Stimulated activated CD4-positive, alpha-beta T cell treated with anti-CD3 and anti-CD28 coated beads, Interleukin-12 subunit alpha, Interleukin-12 subunit beta, amount 100 ng/mL, for 48 hours (primary cell): ENCODE data around the gene PRELID2.
"Not testable (repeated sequence)": the region's sequence is repeated elsewhere in the genome, so short reads cannot be mapped to it uniquely, and the experiment has no call there.

Experiments
- DNase-seq, 3 donors: peaks; one replicate each; pipeline ENCODE4 v3.0.0-alpha.2; 2020; ENCODE audit warnings: low read depth in 2 of 3, low spot score in 1 of 3

The PRELID2 gene

GRCh38 chr5:145798503-145798902 is 36.6 kb downstream of the PRELID2 start:
- DNase-seq: not testable (repeated sequence)

- no peak for DNase-seq
Observed at GRCh38 chr5:145797336-145797735, 37.8 kb downstream of the PRELID2 start.

- DNase-seq: no peak
Observed at GRCh38 chr5:145796318-145796717, 38.8 kb downstream of the PRELID2 start.

- no peak for DNase-seq
Observed at GRCh38 chr5:145793574-145793973, 41.6 kb downstream of the PRELID2 start.

- no peak for DNase-seq
Observed at GRCh38 chr5:145792840-145793239, 42.3 kb downstream of the PRELID2 start.

- no peak for DNase-seq
Observed at GRCh38 chr5:145791866-145792265, 43.3 kb downstream of the PRELID2 start.

- no peak for DNase-seq
Observed at GRCh38 chr5:145787996-145788395, 47.1 kb downstream of the PRELID2 start.

- no peak for DNase-seq
Observed at GRCh38 chr5:145787507-145787906, 47.6 kb downstream of the PRELID2 start.

GRCh38 chr5:145787001-145787400 is 48.1 kb downstream of the PRELID2 start:
- no peak for DNase-seq

GRCh38 chr5:145780982-145781381 is 54.2 kb downstream of the PRELID2 start:
- no peak for DNase-seq

- DNase-seq: no peak
Observed at GRCh38 chr5:145778144-145778900, 56.8 kb downstream of the PRELID2 start.

- no peak for DNase-seq
Observed at GRCh38 chr5:145777445-145778063, 57.6 kb downstream of the PRELID2 start.

- no peak for DNase-seq
Observed at GRCh38 chr5:145776886-145777285, 58.3 kb downstream of the PRELID2 start.

GRCh38 chr5:145775893-145776444 is 59.2 kb downstream of the PRELID2 start:
- DNase-seq: no peak

- DNase-seq: no peak
Observed at GRCh38 chr5:145775411-145775810, 59.7 kb downstream of the PRELID2 start.

GRCh38 chr5:145774442-145774841 is 60.7 kb downstream of the PRELID2 start:
- no peak for DNase-seq

- no peak for DNase-seq
Observed at GRCh38 chr5:145772466-145772865, 62.7 kb downstream of the PRELID2 start.

- DNase-seq: no peak
Observed at GRCh38 chr5:145768863-145769262, 66.3 kb downstream of the PRELID2 start.

GRCh38 chr5:145764325-145764724 is 70.8 kb downstream of the PRELID2 start:
- DNase-seq: no peak

- no peak for DNase-seq
Observed at GRCh38 chr5:145762833-145763232, 72.3 kb downstream of the PRELID2 start.

GRCh38 chr5:145761254-145761653 is 73.9 kb downstream of the PRELID2 start:
- DNase-seq: no peak

GRCh38 chr5:145760660-145761059 is 74.5 kb downstream of the PRELID2 start:
- DNase-seq: no peak
